Spleen (tissue), 11 donors: ENCODE results near the gene MME. TPM values are rescaled to one million over a fixed set of nuclear protein-coding genes. Genes with fewer than 3 reads are reported as not detected.

ENCODE experiments used
- DNase-seq: peaks from one replicate; pipeline ENCODE4 v3.0.0-alpha.2; 2020
- H3K27ac ChIP-seq, 8 donors: fragments of 200-600 bp; sonication (generic) in 7 of 8; 1 replicate in 4 of 8; 2 replicates in 4 of 8; pipeline versions ENCODE4 v1.5.0 to v1.8.0; 2016 to 2021; ENCODE audit warnings: inconsistent platforms in 4 of 8, mild to moderate bottlenecking in 4 of 8, moderate library complexity in 1 of 8
- H3K27me3 ChIP-seq, 7 donors: fragments of 200-600 bp; sonication (generic) in 6 of 7; replicated peaks in 1 of 7; 1 replicate in 4 of 7; 2 replicates in 3 of 7; pipeline versions ENCODE4 v1.5.0 to v1.8.0; 2016 to 2021; ENCODE audit warnings: inconsistent platforms in 3 of 7, mild to moderate bottlenecking in 1 of 7
- H3K36me3 ChIP-seq, 6 donors: fragments of 200-600 bp; sonication (generic) in 5 of 6; 1 replicate in 4 of 6; 2 replicates in 2 of 6; pipeline versions ENCODE4 v1.5.0 to v1.8.0; 2016 to 2021; ENCODE audit warnings: inconsistent platforms in 2 of 6
- H3K4me1 ChIP-seq, 6 donors: fragments of 200-600 bp; sonication (generic) in 5 of 6; 1 replicate in 3 of 6; 2 replicates in 3 of 6; pipeline versions ENCODE4 v1.5.0 to v1.8.0; 2016 to 2021; ENCODE audit warnings: inconsistent platforms in 3 of 6
- H3K4me3 ChIP-seq, 8 donors: fragments of 200-600 bp; sonication (generic) in 7 of 8; 1 replicate in 4 of 8; 2 replicates in 4 of 8; pipeline versions ENCODE4 v1.5.0 to v1.8.0; 2016 to 2021; ENCODE audit warnings: inconsistent platforms in 4 of 8, mild to moderate bottlenecking in 4 of 8, moderate library complexity in 2 of 8
- H3K9me3 ChIP-seq, 8 donors: fragments of 200-600 bp; sonication (generic) in 7 of 8; 1 replicate in 4 of 8; 2 replicates in 4 of 8; pipeline versions ENCODE4 v1.5.0 to v1.8.0; 2016 to 2021; ENCODE audit warnings: inconsistent platforms in 4 of 8
- CTCF ChIP-seq, 11 experiments: fragments of 200-600 bp in 7 of 11; fragments of 450-650 bp in 4 of 11; sonication (generic) in 4 of 11; IDR thresholded peaks in 8 of 11; conservative IDR thresholded peaks in 3 of 11; 1 replicate in 7 of 11; 2 replicates in 4 of 11; pipeline versions ENCODE4 v1.4.0 to v1.8.0; 2016 to 2021; ENCODE audit warnings: antibody characterized with exemption in 11 of 11, inconsistent platforms in 4 of 11, mild to moderate bottlenecking in 1 of 11
- POLR2A ChIP-seq, 3 donors: fragments of 450-650 bp; IDR thresholded peaks; one replicate each; pipeline ENCODE4 v1.5.1; 2017; ENCODE audit warnings: antibody characterized with exemption in 3 of 3, mild to moderate bottlenecking in 1 of 3
- POLR2AphosphoS5 ChIP-seq, 3 donors: sonication (generic); formaldehyde crosslinking; IDR thresholded peaks; one replicate each; pipeline ENCODE4 v1.5.1; 2017; ENCODE audit warnings: antibody characterized with exemption in 3 of 3
- WGBS, 5 donors: extraction: QIAGEN DNeasy Blood & Tissue Kit in 3 of 5; methylation state at CpG; one replicate each; pipeline versions ENCODE4 v1.1.5 to v1.1.7; 2013 to 2018; 5-methylcytosine and 5-hydroxymethylcytosine counted together
- intact Hi-C: fragments of 100-400 bp; cut with DNase I; formaldehyde crosslinking; loops from one replicate; pipeline ENCODE4 v1.15.0; 2023; ENCODE audit warnings: low total_unique reads
- polyA plus RNA-seq, 3 donors: library from polyadenylated mRNA; stranded (reverse); fragments of 200-250 nt; gene quantifications; one replicate each; pipeline ENCODE4 v1.2.1, GENCODE V29; 2013
- total RNA-seq, 7 donors: library from RNA; depleted of rRNA in 3 of 7; stranded (reverse); fragments of >200 nt in 3 of 7; fragmentation: NEBNext Ultra II Directional in 4 of 7; extraction: Animal tissue kit (Norgen Biotek cat#: 25700) in 4 of 7; gene quantifications; one replicate each; pipeline versions ENCODE4 v1.1.0 to v1.2.1, GENCODE V29; 2016 to 2021
- donor health status: healthy with polysubstance abuse.
- donor health status: DM: no; HTN: no; CAD: no; lungs with moderate emphysema.
- donor health status: DM: no; HTN: no; CAD: no.
- donor health status: Bipolar disorder and iron deficiency.
- donor health status: healthy.
- donor health status: DM: no; HTN: no; CAD: no.
- donor health status: DM: yes; HTN: yes; CAD: no.

The MME gene
- total and polyA plus RNA-seq, 10 donors: 0.50 to 43.2 (median 13.2) TPM

- H3K9me3 ChIP-seq: peaks cover 0 to 4% (median 0%) of the 10 kb centered on the region in 8 donors
- 66 to 79% (median 77%) methylated on average over 1 of the region's 1 CpG for WGBS, 5 donors
- H3K27ac ChIP-seq: no peak overlapping the region
- no peak for TF ChIP-seq POLR2A (IDR thresholded peaks at IDR 0.05)
- TF ChIP-seq POLR2AphosphoS5 (IDR thresholded peaks at IDR 0.05): no peak
- no peak for TF ChIP-seq CTCF (IDR thresholded peaks at IDR 0.05 in 8 of 11, conservative IDR thresholded peaks at IDR 0.05 in 3 of 11)
- no peaks in the 10 kb centered on the region for H3K36me3 ChIP-seq
- H3K4me1 ChIP-seq: no peaks in the 10 kb centered on the region
- H3K27me3 ChIP-seq: no peaks in the 10 kb centered on the region
- DNase-seq: no peak
- intact Hi-C loops: no loop called here
- H3K4me3 ChIP-seq: no peak overlapping the region
Observed at GRCh38 chr3:155064920-155065319, 15.2 kb upstream of the MME start.

- no peak overlapping the region for H3K27ac ChIP-seq
- intact Hi-C loops: no loop called here
Observed at GRCh38 chr3:155065537-155065936, 14.6 kb upstream of the MME start.

GRCh38 chr3:155069729-155070128, 10.4 kb upstream of the MME start:
- Histone ChIP-seq H3K9me3 (peaks cover 0 to 8% (median 2%) of the 10 kb centered on the region in 8 donors), H3K4me3 (no peak overlapping the region), H3K36me3 (no peaks in the 10 kb centered on the region), H3K4me1 (no peaks in the 10 kb centered on the region), H3K27me3 (no peaks in the 10 kb centered on the region), H3K27ac (no peak overlapping the region)
- WGBS, 5 donors: 25 to 46% (median 36%) methylated on average over 3 of the region's 3 CpGs
- TF ChIP-seq POLR2AphosphoS5 (IDR thresholded peaks at IDR 0.05) (no peak), CTCF (IDR thresholded peaks at IDR 0.05 in 8 of 11, conservative IDR thresholded peaks at IDR 0.05 in 3 of 11) (no peak), POLR2A (IDR thresholded peaks at IDR 0.05) (no peak)
- intact Hi-C loops: no loop called here
- DNase-seq: no peak

More at GRCh38 chr3:155065537-155065936, 14.6 kb upstream of the MME start:
- Histone ChIP-seq H3K4me3 (no peak overlapping the region), H3K9me3 (peaks cover 0 to 4% (median 0%) of the 10 kb centered on the region in 8 donors), H3K4me1 (no peaks in the 10 kb centered on the region), H3K36me3 (no peaks in the 10 kb centered on the region), H3K27me3 (no peaks in the 10 kb centered on the region)
- DNase-seq: no peak
- no peak for TF ChIP-seq POLR2AphosphoS5 (IDR thresholded peaks at IDR 0.05)

GRCh38 chr3:155070316-155070715, 9.8 kb upstream of the MME start:
- no peak for DNase-seq
- intact Hi-C loops: no loop called here

More at GRCh38 chr3:155070316-155070715, 9.8 kb upstream of the MME start:
- peaks cover 0 to 14% (median 7%) of the 10 kb centered on the region in 8 donors for H3K9me3 ChIP-seq
- no peak for TF ChIP-seq POLR2AphosphoS5 (IDR thresholded peaks at IDR 0.05)
- TF ChIP-seq CTCF (IDR thresholded peaks at IDR 0.05 in 8 of 11, conservative IDR thresholded peaks at IDR 0.05 in 3 of 11): no peak
- TF ChIP-seq POLR2A (IDR thresholded peaks at IDR 0.05): no peak
- no peak overlapping the region for H3K27ac ChIP-seq
- H3K4me1 ChIP-seq: no peaks in the 10 kb centered on the region
- WGBS, 5 donors: 80 to 89% (median 81%) methylated on average over 2 of the region's 2 CpGs
- no peaks in the 10 kb centered on the region for H3K27me3 ChIP-seq
- no peaks in the 10 kb centered on the region for H3K36me3 ChIP-seq
- no peak overlapping the region for H3K4me3 ChIP-seq
